Measurements from ENCODE around the gene DMRT2. TPM values are rescaled to one million over a fixed set of nuclear protein-coding genes. Genes with fewer than 3 reads are reported as not detected.

The DMRT2 gene
- total and polyA plus RNA-seq, 2 of the 8 experiments (the other 6 are each of a cell fraction or from before 2014, with no cell fraction given), result 0.29 to 0.93 TPM

DNA sequence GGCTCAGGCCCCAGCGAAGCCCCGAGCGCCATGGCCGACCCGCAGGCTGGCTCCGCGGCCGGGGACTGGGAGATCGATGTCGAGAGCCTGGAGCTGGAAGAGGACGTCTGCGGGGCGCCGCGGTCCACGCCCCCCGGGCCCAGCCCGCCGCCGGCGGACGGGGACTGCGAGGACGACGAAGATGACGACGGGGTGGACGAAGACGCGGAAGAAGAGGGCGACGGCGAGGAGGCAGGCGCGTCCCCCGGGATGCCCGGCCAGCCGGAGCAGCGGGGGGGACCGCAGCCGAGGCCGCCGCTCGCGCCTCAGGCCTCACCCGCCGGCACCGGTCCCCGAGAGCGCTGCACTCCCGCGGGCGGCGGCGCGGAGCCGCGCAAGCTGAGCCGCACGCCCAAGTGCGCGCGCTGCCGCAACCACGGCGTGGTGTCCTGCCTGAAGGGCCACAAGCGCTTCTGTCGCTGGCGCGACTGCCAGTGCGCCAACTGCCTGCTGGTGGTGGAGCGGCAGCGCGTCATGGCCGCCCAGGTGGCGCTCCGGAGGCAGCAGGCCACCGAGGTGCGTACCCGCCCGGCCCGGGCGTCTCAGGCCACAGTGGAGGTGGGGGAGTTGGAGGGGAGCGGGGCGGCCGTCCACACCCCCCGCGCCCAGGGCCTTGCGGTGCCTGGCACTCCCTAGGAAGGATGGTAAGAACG is 1.6 kb downstream of the DMRT2 start (continued):
- peak; percentile 70 for TF ChIP-seq KDM4A (IDR thresholded peaks at IDR 0.05; ENCODE audit: low read depth, low read length, severe bottlenecking)
- TF ChIP-seq SP4 (IDR thresholded peaks at IDR 0.05; ENCODE audit: low read length), result no peak
- TF ChIP-seq POU5F1 (IDR thresholded peaks at IDR 0.05; ENCODE audit: low read depth, low read length), result no peak
- peak; percentile 47; the same call in 1 of the 2 replicates for TF ChIP-seq TAF1 (IDR thresholded peaks at IDR 0.05; ENCODE audit: low read depth, low read length)
- TF ChIP-seq POLR2A (IDR thresholded peaks at IDR 0.05; ENCODE audit: control extremely low read depth in 1 of 2, low read depth in 2 of 2, low read length in 2 of 2), result 0 out of 3 replicates have a peak, but pooled peaks of 1 of the 2 experiments have one; percentile 36
- TF ChIP-seq TAF7 (optimal IDR thresholded peaks at IDR 0.05; ENCODE audit: borderline replicate concordance, low read depth, low read length), result no peak

Measured in H1 (cell line).